Measurements from ENCODE around the gene ADAMTSL1.

DNA sequence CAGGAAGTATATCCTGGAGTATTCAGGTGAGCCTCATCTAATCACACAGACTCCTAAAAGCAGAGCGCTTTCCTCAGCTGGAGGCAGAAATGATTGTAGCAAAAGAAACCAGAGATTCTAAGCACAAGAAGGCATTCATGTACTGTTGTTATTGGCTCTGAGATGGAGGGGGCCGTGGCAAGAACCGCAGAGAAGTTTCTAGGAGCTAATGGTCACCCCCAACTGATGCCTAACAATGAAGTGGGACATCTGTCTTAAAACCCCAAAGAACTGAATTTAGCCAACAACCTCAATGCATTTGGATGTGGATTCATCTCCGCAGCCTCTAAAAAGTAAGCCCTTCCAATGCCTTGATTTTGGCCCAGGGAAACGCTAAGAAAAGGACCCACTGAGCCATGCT lies 76.3 kb downstream of the ADAMTSL1 start:
- TF ChIP-seq POLR2A (IDR thresholded peaks at IDR 0.05), result no peak
- TF ChIP-seq, protein P1, sequence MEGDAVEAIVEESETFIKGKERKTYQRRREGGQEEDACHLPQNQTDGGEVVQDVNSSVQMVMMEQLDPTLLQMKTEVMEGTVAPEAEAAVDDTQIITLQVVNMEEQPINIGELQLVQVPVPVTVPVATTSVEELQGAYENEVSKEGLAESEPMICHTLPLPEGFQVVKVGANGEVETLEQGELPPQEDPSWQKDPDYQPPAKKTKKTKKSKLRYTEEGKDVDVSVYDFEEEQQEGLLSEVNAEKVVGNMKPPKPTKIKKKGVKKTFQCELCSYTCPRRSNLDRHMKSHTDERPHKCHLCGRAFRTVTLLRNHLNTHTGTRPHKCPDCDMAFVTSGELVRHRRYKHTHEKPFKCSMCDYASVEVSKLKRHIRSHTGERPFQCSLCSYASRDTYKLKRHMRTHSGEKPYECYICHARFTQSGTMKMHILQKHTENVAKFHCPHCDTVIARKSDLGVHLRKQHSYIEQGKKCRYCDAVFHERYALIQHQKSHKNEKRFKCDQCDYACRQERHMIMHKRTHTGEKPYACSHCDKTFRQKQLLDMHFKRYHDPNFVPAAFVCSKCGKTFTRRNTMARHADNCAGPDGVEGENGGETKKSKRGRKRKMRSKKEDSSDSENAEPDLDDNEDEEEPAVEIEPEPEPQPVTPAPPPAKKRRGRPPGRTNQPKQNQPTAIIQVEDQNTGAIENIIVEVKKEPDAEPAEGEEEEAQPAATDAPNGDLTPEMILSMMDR (IDR thresholded peaks at IDR 0.05), result no peak
- no peak for TF ChIP-seq POLR2AphosphoS5 (IDR thresholded peaks at IDR 0.05)
